MCF 10A (cell line): ENCODE results near the gene STX17. TPM values are rescaled to one million over a fixed set of nuclear protein-coding genes. Genes with fewer than 3 reads are reported as not detected.

Experiments
- BruUV-seq: library from RNA; stranded (reverse); fragments of 400-500 nt; replicated peaks from 2 replicates; lab custom pipeline; 2021; lab: Mats Ljungman, UMichigan
- CTCF ChIA-PET: fragments of 300-600 bp; sonication (Branson Sonifier 250); formaldehyde crosslinking; extraction: SDS; loops from one replicate; lab custom pipeline; 2021; ENCODE audit warnings: antibody characterized with exemption, inconsistent platforms; lab: Yijun Ruan, JAX
- POLR2A ChIA-PET: fragments of 300-600, 350-650 bp; sonication (Branson Sonifier 250); formaldehyde crosslinking; extraction: SDS; loops from one replicate; lab custom pipeline; 2020; ENCODE audit warnings: antibody characterized with exemption, inconsistent platforms; lab: Yijun Ruan, JAX
- DNase-seq: peaks from one replicate; pipeline ENCODE4 v3.0.0-alpha.2; 2018; ENCODE audit not compliant: unreplicated experiment
- H3K27ac Mint-ChIP-seq: one replicate; pipeline ENCODE4 v1.8.0; 2022; ENCODE audit warnings: mild to moderate bottlenecking, low read depth, mixed read lengths; ENCODE audit not compliant: unreplicated experiment
- H3K27me3 Mint-ChIP-seq: one replicate; pipeline ENCODE4 v1.8.0; 2022; ENCODE audit warnings: mixed read lengths; ENCODE audit not compliant: insufficient read depth, unreplicated experiment
- H3K36me3 Mint-ChIP-seq: one replicate; pipeline ENCODE4 v1.8.0; 2022; ENCODE audit warnings: mild to moderate bottlenecking, moderate library complexity, mixed read lengths; ENCODE audit not compliant: insufficient read depth, unreplicated experiment
- H3K4me1 Mint-ChIP-seq: one replicate; pipeline ENCODE4 v1.8.0; 2022; ENCODE audit warnings: mixed read lengths; ENCODE audit not compliant: insufficient read depth, unreplicated experiment
- H3K4me3 Mint-ChIP-seq: one replicate; pipeline ENCODE4 v1.8.0; 2022; ENCODE audit warnings: mild to moderate bottlenecking, moderate library complexity, mixed read lengths; ENCODE audit not compliant: unreplicated experiment
- H3K9me3 Mint-ChIP-seq: one replicate; pipeline ENCODE4 v1.8.0; 2022; ENCODE audit warnings: mixed read lengths; ENCODE audit not compliant: unreplicated experiment
- CTCF ChIP-seq: fragments of 200-600 bp; IDR thresholded peaks from one replicate; pipeline ENCODE4 v1.8.0; 2022; ENCODE audit warnings: antibody characterized with exemption, mild to moderate bottlenecking; ENCODE audit not compliant: unreplicated experiment
- intact Hi-C: fragments of 100-400 bp; cut with micrococcal nuclease; formaldehyde crosslinking; loops from 2 replicates; pipeline ENCODE4 v1.14.1; 2022
- total RNA-seq: library from RNA; stranded (reverse); gene quantifications from 2 replicates; pipeline ENCODE4 v1.2.3, GENCODE V29; 2022

The STX17 gene
- total RNA-seq, 1 experiment from 2014 or later = 32.4 TPM

GRCh38 chr9:99867968-99868367 is 38.5 kb upstream of the STX17 start:
- TF ChIP-seq CTCF = no peak
- ChIA-PET CTCF (no interaction called here), POLR2A (no interaction called here)
- Mint-ChIP-seq H3K4me3 (no peak overlapping the region), H3K27ac (no peak overlapping the region), H3K4me1 (peaks cover 5% of the 10 kb centered on the region), H3K9me3 (no peaks in the 10 kb centered on the region), H3K27me3 (peaks cover 26% of the 10 kb centered on the region), H3K36me3 (no peaks in the 10 kb centered on the region)
- no TSS peak for BruUV-seq
- DNase-seq = no peak
- intact Hi-C loops = no loop called here

- Mint-ChIP-seq H3K9me3 (no peaks in the 10 kb centered on the region), H3K36me3 (no peaks in the 10 kb centered on the region), H3K27me3 (peaks cover 27% of the 10 kb centered on the region), H3K4me3 (no peak overlapping the region), H3K27ac (no peak overlapping the region), H3K4me1 (peaks cover 9% of the 10 kb centered on the region)
- no peak for TF ChIP-seq CTCF
- CTCF ChIA-PET = interaction anchor here (0.7 kb wide), 1 partner anchor 120 kb away, joined by 3 read pairs; no protein-coding TSS in a partner anchor
- no TSS peak for BruUV-seq
- intact Hi-C loops = no loop called here
- POLR2A ChIA-PET = no interaction called here
- DNase-seq = peak; percentile 3
Measured at GRCh38 chr9:99868845-99869244, 37.6 kb upstream of the STX17 start.

GRCh38 chr9:99870126-99870525 is 36.3 kb upstream of the STX17 start:
- BruUV-seq = no TSS peak
- Mint-ChIP-seq H3K9me3 (no peaks in the 10 kb centered on the region), H3K27ac (no peak overlapping the region), H3K4me1 (peaks cover 11% of the 10 kb centered on the region), H3K36me3 (no peaks in the 10 kb centered on the region), H3K4me3 (no peak overlapping the region), H3K27me3 (peaks cover 40% of the 10 kb centered on the region)
- TF ChIP-seq CTCF = no peak
- ChIA-PET POLR2A (no interaction called here), CTCF (interaction anchor here (0.6 kb wide), 2 partner anchors 353 to 685 kb away, joined by 3 to 5 read pairs; no protein-coding TSS in a partner anchor)
- peak; percentile 5 for DNase-seq
- intact Hi-C loops = no loop called here

GRCh38 chr9:99873531-99873930 is 32.9 kb upstream of the STX17 start:
- H3K9me3 Mint-ChIP-seq = no peaks in the 10 kb centered on the region
- no peak overlapping the region for H3K4me3 Mint-ChIP-seq
- no peak overlapping the region for H3K27ac Mint-ChIP-seq
- H3K4me1 Mint-ChIP-seq = peaks cover 6% of the 10 kb centered on the region
- peaks cover 59% of the 10 kb centered on the region for H3K27me3 Mint-ChIP-seq
- ChIA-PET CTCF (interaction anchor here (0.6 kb wide), 1 partner anchor 650 kb away, joined by 4 read pairs; no protein-coding TSS in a partner anchor), POLR2A (no interaction called here)
- TF ChIP-seq CTCF = no peak
- no peaks in the 10 kb centered on the region for H3K36me3 Mint-ChIP-seq
- peak; percentile 73 for DNase-seq
- intact Hi-C loops = loop anchor here (1.0 kb wide), 1 partner anchor 54 kb away; no protein-coding TSS in a partner anchor
- no TSS peak for BruUV-seq
